ENCODE results near the gene SLC35F6. TPM values are rescaled to one million over a fixed set of nuclear protein-coding genes. Genes with fewer than 3 reads are reported as not detected.

Gene SLC35F6
- total RNA-seq, 2 experiments from 2014 or later, result 10.4 to 15.0 TPM

- H3K4me2 ChIP-seq (ENCODE audit: low read length), result no peak overlapping the region
- H3K9me2 ChIP-seq (ENCODE audit: insufficient read depth, low read length), result no peaks in the 10 kb centered on the region
- BruUV-seq (replicated peaks), result no TSS peak
- intact Hi-C loops (cut with micrococcal nuclease; ENCODE audit: unreplicated experiment), result no loop called here
- H3K36me3 ChIP-seq (ENCODE audit: insufficient read depth, low read length), result no peaks in the 10 kb centered on the region
- H4K20me1 ChIP-seq (ENCODE audit: insufficient read depth, low read length), result no peaks in the 10 kb centered on the region
- CTCF ChIA-PET (ENCODE audit: unreplicated experiment), result no interaction called here
- no peak for DNase-seq (ENCODE audit: low spot score)
- no peak overlapping the region for H3K27ac ChIP-seq (ENCODE audit: low read depth, low read length, poor library complexity, severe bottlenecking)
- no peak for TF ChIP-seq EZH2phosphoT487 (IDR thresholded peaks at IDR 0.05; ENCODE audit: borderline replicate concordance, low read depth, low read length)
- TF ChIP-seq CTCF (conservative IDR thresholded peaks at IDR 0.05; ENCODE audit: low read length), result no peak
- H3K4me3 ChIP-seq (ENCODE audit: low read depth, low read length, poor library complexity, severe bottlenecking), result no peak overlapping the region
- no peak overlapping the region for H2AFZ ChIP-seq (ENCODE audit: low read length)
- POLR2A ChIA-PET, result no interaction called here
- no peaks in the 10 kb centered on the region for H3K9me3 ChIP-seq (ENCODE audit: low read length)
- H3K4me1 ChIP-seq (ENCODE audit: insufficient read depth, low read length, poor library complexity, severe bottlenecking), result no peaks in the 10 kb centered on the region
- H3K79me2 ChIP-seq (ENCODE audit: insufficient read depth, low read depth, low read length), result no peaks in the 10 kb centered on the region
Observed at GRCh38 chr2:26723475-26723874, 40.6 kb upstream of the SLC35F6 start.

GRCh38 chr2:26723991-26724750 is 39.9 kb upstream of the SLC35F6 start:
- intact Hi-C loops (cut with micrococcal nuclease; ENCODE audit: unreplicated experiment), result no loop called here
- Histone ChIP-seq H4K20me1 (ENCODE audit: insufficient read depth, low read length) (no peaks in the 10 kb centered on the region), H3K9me2 (ENCODE audit: insufficient read depth, low read length) (no peaks in the 10 kb centered on the region), H3K27ac (ENCODE audit: low read depth, low read length, poor library complexity, severe bottlenecking) (no peak overlapping the region), H3K79me2 (ENCODE audit: insufficient read depth, low read depth, low read length) (no peaks in the 10 kb centered on the region), H2AFZ (ENCODE audit: low read length) (no peak overlapping the region), H3K36me3 (ENCODE audit: insufficient read depth, low read length) (no peaks in the 10 kb centered on the region), H3K4me3 (ENCODE audit: low read depth, low read length, poor library complexity, severe bottlenecking) (no peak overlapping the region), H3K4me1 (ENCODE audit: insufficient read depth, low read length, poor library complexity, severe bottlenecking) (no peaks in the 10 kb centered on the region), H3K4me2 (ENCODE audit: low read length) (no peak overlapping the region), H3K9me3 (ENCODE audit: low read length) (no peaks in the 10 kb centered on the region)
- DNase-seq (ENCODE audit: low spot score), result no peak
- POLR2A ChIA-PET, result no interaction called here
- no TSS peak for BruUV-seq (replicated peaks)
- CTCF ChIA-PET (ENCODE audit: unreplicated experiment), result no interaction called here
- no peak for TF ChIP-seq EZH2phosphoT487 (IDR thresholded peaks at IDR 0.05; ENCODE audit: borderline replicate concordance, low read depth, low read length)
- no peak for TF ChIP-seq CTCF (conservative IDR thresholded peaks at IDR 0.05; ENCODE audit: low read length)

- ChIA-PET POLR2A (no interaction called here), CTCF (ENCODE audit: unreplicated experiment) (interaction anchor here (0.6 kb wide), 1 partner anchor 39 kb away, joined by 4 read pairs; no protein-coding TSS in a partner anchor)
- DNase-seq (ENCODE audit: low spot score), result no peak
- H3K4me1 ChIP-seq (ENCODE audit: insufficient read depth, low read length, poor library complexity, severe bottlenecking), result no peaks in the 10 kb centered on the region
- H3K4me3 ChIP-seq (ENCODE audit: low read depth, low read length, poor library complexity, severe bottlenecking), result no peak overlapping the region
- BruUV-seq (replicated peaks), result no TSS peak
- H4K20me1 ChIP-seq (ENCODE audit: insufficient read depth, low read length), result no peaks in the 10 kb centered on the region
- no peak overlapping the region for H2AFZ ChIP-seq (ENCODE audit: low read length)
- H3K27ac ChIP-seq (ENCODE audit: low read depth, low read length, poor library complexity, severe bottlenecking), result no peak overlapping the region
- H3K4me2 ChIP-seq (ENCODE audit: low read length), result no peak overlapping the region
- no peaks in the 10 kb centered on the region for H3K79me2 ChIP-seq (ENCODE audit: insufficient read depth, low read depth, low read length)
- no peaks in the 10 kb centered on the region for H3K36me3 ChIP-seq (ENCODE audit: insufficient read depth, low read length)
- no peaks in the 10 kb centered on the region for H3K9me3 ChIP-seq (ENCODE audit: low read length)
- intact Hi-C loops (cut with micrococcal nuclease; ENCODE audit: unreplicated experiment), result no loop called here
- TF ChIP-seq CTCF (conservative IDR thresholded peaks at IDR 0.05; ENCODE audit: low read length) (no peak), EZH2phosphoT487 (IDR thresholded peaks at IDR 0.05; ENCODE audit: borderline replicate concordance, low read depth, low read length) (no peak)
- no peaks in the 10 kb centered on the region for H3K9me2 ChIP-seq (ENCODE audit: insufficient read depth, low read length)
Observed at GRCh38 chr2:26724784-26725520, 39.1 kb upstream of the SLC35F6 start.
